NCI-H2171 treated with DMSO at 0.1 percent for 48 hours (cell line): Measurements from ENCODE around the gene LANCL2.
"Not testable (repeated sequence)": the region's sequence is repeated elsewhere in the genome, so short reads cannot be mapped to it uniquely, and the experiment has no call there.

Experiments
- DNase-seq: peaks from one replicate; lab custom pipeline; 2025; lab: John Stamatoyannopoulos, UW

The LANCL2 gene

GRCh38 chr7:55471594-55471993 is 106.5 kb downstream of the LANCL2 start:
- not testable (repeated sequence) for DNase-seq

- DNase-seq = not testable (repeated sequence)
These were observed 107.3 kb downstream of the LANCL2 start for GRCh38 chr7:55472406-55472805.

GRCh38 chr7:55472928-55473725 is 108.0 kb downstream of the LANCL2 start:
- DNase-seq = no peak

- DNase-seq = no peak
These were observed 108.8 kb downstream of the LANCL2 start for GRCh38 chr7:55473932-55474331.

- DNase-seq = no peak
These were observed 110.1 kb downstream of the LANCL2 start for GRCh38 chr7:55474944-55475854.

- DNase-seq = no peak
These were observed 111.0 kb downstream of the LANCL2 start for GRCh38 chr7:55475855-55476803.

- no peak for DNase-seq
These were observed 112.0 kb downstream of the LANCL2 start for GRCh38 chr7:55476852-55477780.

GRCh38 chr7:55477781-55478374 is 112.7 kb downstream of the LANCL2 start:
- no peak for DNase-seq

GRCh38 chr7:55478700-55479099 is 113.6 kb downstream of the LANCL2 start:
- DNase-seq = no peak

- no peak for DNase-seq
These were observed 116.0 kb downstream of the LANCL2 start for GRCh38 chr7:55481155-55481554.

GRCh38 chr7:55483046-55483445 is 117.9 kb downstream of the LANCL2 start:
- no peak for DNase-seq
